Measurements from ENCODE around the gene SUMO2.

- TF ChIP-seq EZH2 (IDR thresholded peaks at IDR 0.05; ENCODE audit: insufficient read depth, poor library complexity, severe bottlenecking) (no peak), EZH2phosphoT487 (IDR thresholded peaks at IDR 0.05; ENCODE audit: insufficient read depth, low read depth) (no peak)
Observed at GRCh38 chr17:75135946-75136345, 46.8 kb downstream of the SUMO2 start.
